Measurements from ENCODE around the gene HDHD3. TPM values are rescaled to one million over a fixed set of nuclear protein-coding genes. Genes with fewer than 3 reads are reported as not detected.

Gene HDHD3
- total RNA-seq, 4 donors from 2014 or later = 12.6 to 30.6 (median 16.7) TPM

DNA sequence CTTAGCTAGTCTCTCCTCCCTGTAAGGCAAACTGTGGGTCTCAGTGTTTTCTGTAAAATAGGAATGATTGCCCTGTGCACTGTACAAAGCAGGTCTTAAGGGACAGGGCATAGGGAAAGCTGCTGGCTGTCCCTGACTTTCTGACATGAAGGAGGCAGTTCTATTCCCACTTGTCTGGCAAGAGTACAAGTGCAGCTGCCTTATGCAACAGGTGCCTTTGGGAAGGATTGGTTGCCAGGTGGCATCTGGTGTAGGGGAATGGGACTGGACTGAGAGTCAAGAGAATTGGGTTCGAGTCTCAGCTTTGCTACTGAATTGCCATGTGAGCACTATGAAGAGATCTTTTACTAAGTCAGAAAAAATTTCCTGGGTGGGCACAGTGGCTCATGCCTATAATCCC lies 17.4 kb downstream of the HDHD3 start:
- no peak for DNase-seq (ENCODE audit: low spot score)
- no peak for TF ChIP-seq CTCF (IDR thresholded peaks at IDR 0.05)
- ATAC-seq (ENCODE audit: low FRiP score) = no peak

DNA sequence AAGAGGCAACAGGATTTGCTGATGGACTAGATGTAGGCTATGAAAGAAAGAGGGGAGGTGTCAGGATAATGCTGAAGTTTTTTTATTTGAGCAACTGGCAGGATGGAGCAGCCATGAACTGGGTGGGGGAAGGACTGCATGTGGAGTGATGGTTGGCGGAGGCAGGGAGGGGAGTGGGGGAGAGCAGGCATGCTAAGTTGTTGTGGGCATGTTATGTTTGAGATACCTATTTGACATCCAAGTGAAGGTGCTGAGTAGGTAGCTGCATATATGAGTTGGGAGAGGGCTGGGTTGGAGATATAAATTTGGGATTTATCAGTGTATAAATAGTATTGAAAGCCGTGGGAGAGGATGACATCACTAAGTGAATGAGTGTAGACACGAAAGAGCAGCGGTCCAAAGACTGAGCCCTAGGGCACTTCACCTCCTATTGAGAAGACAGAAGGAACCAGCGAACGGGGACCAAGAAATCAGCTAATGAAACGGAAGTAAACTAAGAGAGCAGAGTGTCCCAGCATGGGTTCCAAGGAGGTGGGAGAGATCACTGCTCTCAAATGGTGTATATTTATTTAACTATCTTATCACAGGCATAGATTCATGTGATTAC lies 20.0 kb downstream of the HDHD3 start:
- ATAC-seq (ENCODE audit: low FRiP score) (no peak), DNase-seq (ENCODE audit: low spot score) (no peak)
- no peak for TF ChIP-seq CTCF (IDR thresholded peaks at IDR 0.05)

- no peak for TF ChIP-seq CTCF (IDR thresholded peaks at IDR 0.05)
- no peak for DNase-seq (ENCODE audit: low spot score)
- no peak for ATAC-seq (ENCODE audit: low FRiP score)
These were observed 21.7 kb downstream of the HDHD3 start for GRCh38 chr9:113355040-113355596.

DNA sequence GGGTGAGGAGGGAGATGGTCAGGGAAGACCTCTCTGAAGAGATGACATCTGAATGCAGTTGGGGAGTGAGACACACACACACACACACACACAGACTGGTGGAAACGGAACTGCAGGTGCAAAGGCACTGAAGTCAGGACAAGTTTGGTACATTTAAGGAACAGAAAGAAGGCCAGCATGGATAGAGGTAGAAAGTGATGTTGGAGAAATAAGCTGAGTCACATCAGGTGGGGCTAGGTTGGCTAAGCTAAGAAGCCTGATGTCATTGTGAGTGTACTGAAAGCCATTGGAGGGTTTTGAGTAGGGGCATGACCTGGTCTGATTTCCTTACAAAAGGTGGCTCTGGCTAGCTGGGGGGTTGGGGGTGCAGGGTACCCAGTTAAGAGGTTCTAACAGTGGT lies 24.4 kb downstream of the HDHD3 start:
- DNase-seq (ENCODE audit: low spot score) = no peak
- TF ChIP-seq CTCF (IDR thresholded peaks at IDR 0.05) = no peak
- no peak for ATAC-seq (ENCODE audit: low FRiP score)

- DNase-seq (ENCODE audit: low spot score) (no peak), ATAC-seq (ENCODE audit: low FRiP score) (no peak)
- TF ChIP-seq CTCF (IDR thresholded peaks at IDR 0.05) = no peak
These were observed 24.8 kb downstream of the HDHD3 start for GRCh38 chr9:113352006-113352405.

DNA sequence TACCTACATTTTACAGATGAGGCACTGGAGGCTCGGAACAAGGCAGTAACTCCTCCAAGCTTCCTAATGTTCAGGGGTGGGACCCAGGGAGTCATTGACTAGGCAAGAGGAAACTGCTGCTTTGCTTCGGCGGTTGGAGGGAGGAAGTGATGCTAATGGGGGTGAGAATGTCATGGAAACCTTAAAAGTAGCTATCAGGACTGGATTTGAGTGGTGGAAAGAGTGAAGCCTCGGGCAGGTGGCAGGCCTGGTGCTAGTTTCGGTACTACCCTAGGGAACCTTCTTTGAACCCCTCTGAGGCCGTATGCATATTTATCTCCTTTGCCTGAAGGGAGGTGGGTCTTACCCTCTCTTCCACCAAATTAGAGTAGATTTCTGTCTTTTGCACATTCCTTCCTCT lies 25.8 kb downstream of the HDHD3 start:
- ATAC-seq (ENCODE audit: low FRiP score) = no peak
- DNase-seq (ENCODE audit: low spot score) = no peak
- TF ChIP-seq CTCF (IDR thresholded peaks at IDR 0.05) = no peak

DNA sequence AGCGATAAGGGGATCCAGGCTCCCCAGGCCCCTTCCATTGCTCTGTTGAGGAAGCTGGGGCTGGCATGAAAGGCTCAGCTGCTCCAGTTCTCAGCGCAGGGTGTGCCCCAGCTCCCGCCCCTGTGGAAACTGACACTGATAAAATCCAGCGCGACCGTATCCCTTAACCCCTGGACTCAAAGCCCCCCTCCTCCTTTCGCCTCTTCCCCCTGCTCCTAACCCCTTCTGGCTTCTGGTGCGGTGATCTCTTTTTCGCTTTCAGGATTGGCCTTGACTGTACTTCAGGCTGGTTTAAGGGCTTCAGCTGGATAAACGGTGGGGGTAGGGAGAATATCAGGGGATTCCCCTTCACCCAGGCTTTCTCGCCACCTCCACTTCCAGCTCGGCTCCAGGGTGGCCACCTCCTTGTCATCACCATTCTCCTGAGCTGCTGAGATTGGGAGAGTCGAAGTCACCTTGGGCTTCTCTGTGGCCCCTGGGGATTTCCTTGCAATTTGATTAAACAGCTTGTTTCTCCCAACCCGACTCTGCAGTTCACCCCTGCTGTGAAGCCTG lies 26.6 kb downstream of the HDHD3 start:
- no peak for DNase-seq (ENCODE audit: low spot score)
- no peak for ATAC-seq (ENCODE audit: low FRiP score)
- TF ChIP-seq CTCF (IDR thresholded peaks at IDR 0.05) = no peak

Measured in omental fat pad (tissue), 4 donors.